Gastroesophageal sphincter (tissue), 3 donors: Measurements from ENCODE around the gene SUPT20HL1.

Experiments used
- EP300 ChIP-seq: sonication (generic); formaldehyde crosslinking; IDR thresholded peaks from one replicate; pipeline ENCODE4 v1.6.1; 2017; ENCODE audit warnings: antibody characterized with exemption, mild to moderate bottlenecking
- POLR2A ChIP-seq, 2 donors: fragments of 450-650 bp; IDR thresholded peaks; one replicate each; pipeline ENCODE4 v1.6.1; 2017; ENCODE audit warnings: antibody characterized with exemption in 2 of 2, mild to moderate bottlenecking in 2 of 2, moderate library complexity in 1 of 2
- POLR2AphosphoS5 ChIP-seq: sonication (generic); formaldehyde crosslinking; IDR thresholded peaks from one replicate; pipeline ENCODE4 v1.6.1; 2017; ENCODE audit warnings: antibody characterized with exemption
- TF ChIP-seq, protein P1 (sequence below), 4 experiments: fragments of 200-600 bp in 2 of 4; fragments of 450-650 bp in 2 of 4; sonication (generic) in 1 of 4; IDR thresholded peaks; one replicate each; pipeline ENCODE4 v1.5.1; 2017 to 2019; ENCODE audit warnings: antibody characterized with exemption in 4 of 4, mild to moderate bottlenecking in 2 of 4, moderate library complexity in 2 of 4

DNA sequence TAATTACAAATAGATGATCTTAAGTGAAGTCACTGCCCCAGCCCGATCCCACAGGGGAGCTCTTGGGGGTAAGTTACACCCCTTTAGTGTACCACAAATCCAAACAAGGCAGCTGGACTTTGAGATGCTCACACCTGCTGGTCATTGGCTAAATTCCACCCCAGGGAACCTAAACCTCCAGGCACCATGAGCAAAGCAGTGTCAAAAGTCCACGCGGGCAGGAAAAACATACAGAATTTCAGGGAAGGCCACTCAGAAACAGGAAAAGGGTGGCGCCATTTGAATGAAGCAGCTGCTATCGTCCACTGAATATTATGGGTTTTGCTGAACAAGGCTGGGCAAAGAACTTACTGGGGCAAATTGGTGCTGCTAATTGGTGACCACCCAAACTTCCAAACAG lies 30.9 kb downstream of the SUPT20HL1 start:
- TF ChIP-seq, protein P1, sequence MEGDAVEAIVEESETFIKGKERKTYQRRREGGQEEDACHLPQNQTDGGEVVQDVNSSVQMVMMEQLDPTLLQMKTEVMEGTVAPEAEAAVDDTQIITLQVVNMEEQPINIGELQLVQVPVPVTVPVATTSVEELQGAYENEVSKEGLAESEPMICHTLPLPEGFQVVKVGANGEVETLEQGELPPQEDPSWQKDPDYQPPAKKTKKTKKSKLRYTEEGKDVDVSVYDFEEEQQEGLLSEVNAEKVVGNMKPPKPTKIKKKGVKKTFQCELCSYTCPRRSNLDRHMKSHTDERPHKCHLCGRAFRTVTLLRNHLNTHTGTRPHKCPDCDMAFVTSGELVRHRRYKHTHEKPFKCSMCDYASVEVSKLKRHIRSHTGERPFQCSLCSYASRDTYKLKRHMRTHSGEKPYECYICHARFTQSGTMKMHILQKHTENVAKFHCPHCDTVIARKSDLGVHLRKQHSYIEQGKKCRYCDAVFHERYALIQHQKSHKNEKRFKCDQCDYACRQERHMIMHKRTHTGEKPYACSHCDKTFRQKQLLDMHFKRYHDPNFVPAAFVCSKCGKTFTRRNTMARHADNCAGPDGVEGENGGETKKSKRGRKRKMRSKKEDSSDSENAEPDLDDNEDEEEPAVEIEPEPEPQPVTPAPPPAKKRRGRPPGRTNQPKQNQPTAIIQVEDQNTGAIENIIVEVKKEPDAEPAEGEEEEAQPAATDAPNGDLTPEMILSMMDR (IDR thresholded peaks at IDR 0.05), result no peak
- no peak for TF ChIP-seq POLR2AphosphoS5
- TF ChIP-seq POLR2A (IDR thresholded peaks at IDR 0.05), result no peak
- no peak for TF ChIP-seq EP300
